HEK293T (cell line): ENCODE measurements around the gene IER5.

ENCODE experiments used
- NFRKB ChIP-seq: fragments of 450-650 bp; IDR thresholded peaks from 2 replicates; pipeline ENCODE4 v1.6.1; 2016; ENCODE audit warnings: mild to moderate bottlenecking, moderate library complexity
- SP1 ChIP-seq: fragments of 450-650 bp; IDR thresholded peaks from 2 replicates; pipeline ENCODE4 v1.6.1; 2017

DNA sequence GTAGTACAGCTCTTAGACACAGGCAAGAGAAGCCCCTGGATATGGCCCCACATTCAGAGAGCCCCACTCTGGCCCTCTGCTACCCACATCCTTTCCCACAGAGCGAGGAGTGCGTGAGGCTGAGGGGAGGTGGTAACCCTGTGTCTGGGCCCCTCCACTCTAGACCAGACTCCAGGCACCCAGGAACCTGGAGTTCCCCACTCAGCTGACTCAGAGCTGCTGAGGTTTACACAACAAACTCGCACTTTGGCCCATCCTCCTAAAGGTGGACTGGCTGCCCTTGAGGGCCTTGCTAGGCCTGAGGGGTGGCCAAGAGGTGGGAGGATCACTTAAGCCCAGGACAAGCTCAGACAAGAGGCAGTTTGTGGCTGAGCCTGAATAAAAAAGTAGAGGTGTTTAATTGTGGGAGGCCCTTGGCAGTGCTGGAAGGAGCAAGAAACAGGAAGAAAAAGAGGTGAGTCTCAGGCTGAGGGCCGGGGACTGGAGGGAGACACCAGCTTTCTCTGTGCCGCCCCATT lies 44.0 kb upstream of the IER5 start:
- no peak for TF ChIP-seq SP1
- no peak for TF ChIP-seq NFRKB
